Testis (tissue), 2 donors: ENCODE data around the gene GOLGA8K.
"Not testable (repeated sequence)": the region's sequence is repeated elsewhere in the genome, so short reads cannot be mapped to it uniquely, and the experiment has no call there.

Experiments used
- POLR2A ChIP-seq: fragments of 450-650 bp; IDR thresholded peaks from one replicate; pipeline ENCODE4 v1.6.1; 2017; ENCODE audit warnings: antibody characterized with exemption, mild to moderate bottlenecking, moderate library complexity
- TF ChIP-seq, protein P1 (sequence below), 3 experiments: fragments of 450-650 bp in 2 of 3; fragments of 200-600 bp in 1 of 3; sonication (generic) in 1 of 3; IDR thresholded peaks; one replicate each; pipeline ENCODE4 v1.5.1; 2016 to 2019; ENCODE audit warnings: antibody characterized with exemption in 3 of 3, mild to moderate bottlenecking in 2 of 3, moderate library complexity in 1 of 3

DNA sequence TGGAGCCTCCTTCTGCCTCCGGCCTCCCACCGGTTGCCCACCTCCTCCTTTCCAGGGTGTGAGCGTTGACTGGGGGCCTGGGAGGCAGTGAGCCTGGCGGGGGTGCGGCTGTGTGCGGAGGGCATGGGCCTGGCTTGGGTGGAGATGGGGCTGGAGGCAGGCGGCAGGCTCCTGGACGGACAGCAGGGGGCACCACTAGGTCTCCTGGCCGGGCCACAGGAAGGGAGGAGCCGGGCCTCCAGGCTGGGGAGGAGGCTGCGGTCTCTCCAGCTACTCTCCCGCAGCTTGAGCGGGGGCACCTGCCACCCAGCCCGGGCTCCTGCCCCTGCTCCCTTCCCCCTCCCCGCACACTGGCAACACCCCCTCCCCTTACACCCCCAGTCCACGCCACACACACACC lies 38.1 kb downstream of the GOLGA8K start:
- TF ChIP-seq, protein P1, sequence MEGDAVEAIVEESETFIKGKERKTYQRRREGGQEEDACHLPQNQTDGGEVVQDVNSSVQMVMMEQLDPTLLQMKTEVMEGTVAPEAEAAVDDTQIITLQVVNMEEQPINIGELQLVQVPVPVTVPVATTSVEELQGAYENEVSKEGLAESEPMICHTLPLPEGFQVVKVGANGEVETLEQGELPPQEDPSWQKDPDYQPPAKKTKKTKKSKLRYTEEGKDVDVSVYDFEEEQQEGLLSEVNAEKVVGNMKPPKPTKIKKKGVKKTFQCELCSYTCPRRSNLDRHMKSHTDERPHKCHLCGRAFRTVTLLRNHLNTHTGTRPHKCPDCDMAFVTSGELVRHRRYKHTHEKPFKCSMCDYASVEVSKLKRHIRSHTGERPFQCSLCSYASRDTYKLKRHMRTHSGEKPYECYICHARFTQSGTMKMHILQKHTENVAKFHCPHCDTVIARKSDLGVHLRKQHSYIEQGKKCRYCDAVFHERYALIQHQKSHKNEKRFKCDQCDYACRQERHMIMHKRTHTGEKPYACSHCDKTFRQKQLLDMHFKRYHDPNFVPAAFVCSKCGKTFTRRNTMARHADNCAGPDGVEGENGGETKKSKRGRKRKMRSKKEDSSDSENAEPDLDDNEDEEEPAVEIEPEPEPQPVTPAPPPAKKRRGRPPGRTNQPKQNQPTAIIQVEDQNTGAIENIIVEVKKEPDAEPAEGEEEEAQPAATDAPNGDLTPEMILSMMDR (IDR thresholded peaks at IDR 0.05) = not testable (repeated sequence)
- TF ChIP-seq POLR2A = not testable (repeated sequence)
